Measurements from ENCODE around the gene FAM234B.

- TF ChIP-seq ARNT (IDR thresholded peaks at IDR 0.05) (no peak), HDGF (IDR thresholded peaks at IDR 0.05; ENCODE audit: borderline replicate concordance) (no peak), PKNOX1 (IDR thresholded peaks at IDR 0.05) (no peak), TARDBP (IDR thresholded peaks at IDR 0.05) (no peak), FOXK2 (IDR thresholded peaks at IDR 0.05) (no peak), SP1 (IDR thresholded peaks at IDR 0.05) (no peak), SUZ12 (IDR thresholded peaks at IDR 0.05) (no peak), BHLHE40 (IDR thresholded peaks at IDR 0.05; ENCODE audit: borderline replicate concordance) (no peak), L3MBTL2 (conservative IDR thresholded peaks at IDR 0.05) (no peak), LEF1 (IDR thresholded peaks at IDR 0.05; ENCODE audit: borderline replicate concordance) (no peak), FOXM1 (IDR thresholded peaks at IDR 0.05; ENCODE audit: borderline replicate concordance) (no peak), ZNF384 (IDR thresholded peaks at IDR 0.05) (no peak), ELF4 (IDR thresholded peaks at IDR 0.05) (no peak)
Measured at GRCh38 chr12:13087766-13088165, 43.6 kb downstream of the FAM234B start.

Measured in HEK293T (cell line).